ENCODE measurements around the gene CCR8.
"Not testable (repeated sequence)": the region's sequence is repeated elsewhere in the genome, so short reads cannot be mapped to it uniquely, and the experiment has no call there.

The CCR8 gene

GRCh38 chr3:39315420-39315819, 14.1 kb upstream of the CCR8 start:
- no peak for DNase-seq (ENCODE audit: low read depth)

GRCh38 chr3:39317571-39318169, 11.8 kb upstream of the CCR8 start:
- DNase-seq (ENCODE audit: low read depth), result no peak

GRCh38 chr3:39318301-39318700, 11.2 kb upstream of the CCR8 start:
- no peak for DNase-seq (ENCODE audit: low read depth)

GRCh38 chr3:39319249-39319648, 10.3 kb upstream of the CCR8 start:
- DNase-seq (ENCODE audit: low read depth), result no peak

- not testable (repeated sequence) for DNase-seq (ENCODE audit: low read depth)
Observed at GRCh38 chr3:39321574-39321983, 7.9 kb upstream of the CCR8 start.

- not testable (repeated sequence) for DNase-seq (ENCODE audit: low read depth)
Observed at GRCh38 chr3:39322209-39322715, 7.2 kb upstream of the CCR8 start.

GRCh38 chr3:39322936-39323335, 6.6 kb upstream of the CCR8 start:
- no peak for DNase-seq (ENCODE audit: low read depth)

- DNase-seq (ENCODE audit: low read depth), result no peak
Observed at GRCh38 chr3:39323494-39323893, 6.0 kb upstream of the CCR8 start.

GRCh38 chr3:39325236-39325635, 4.3 kb upstream of the CCR8 start:
- DNase-seq (ENCODE audit: low read depth), result no peak

- no peak for DNase-seq (ENCODE audit: low read depth)
Observed at GRCh38 chr3:39327053-39327745, 2.3 kb upstream of the CCR8 start.

GRCh38 chr3:39327746-39328349, 1.7 kb upstream of the CCR8 start:
- no peak for DNase-seq (ENCODE audit: low read depth)

GRCh38 chr3:39330824-39331223, 1.3 kb downstream of the CCR8 start:
- no peak for DNase-seq (ENCODE audit: low read depth)

GRCh38 chr3:39332525-39332924, 3.0 kb downstream of the CCR8 start:
- DNase-seq (ENCODE audit: low read depth), result no peak

- DNase-seq (ENCODE audit: low read depth), result no peak
Observed at GRCh38 chr3:39333607-39334006, 4.1 kb downstream of the CCR8 start.

GRCh38 chr3:39334205-39334604, 4.7 kb downstream of the CCR8 start:
- DNase-seq (ENCODE audit: low read depth), result no peak

- no peak for DNase-seq (ENCODE audit: low read depth)
Observed at GRCh38 chr3:39338201-39338600, 8.7 kb downstream of the CCR8 start.

- DNase-seq (ENCODE audit: low read depth), result no peak
Observed at GRCh38 chr3:39339086-39339485, 9.6 kb downstream of the CCR8 start.

GRCh38 chr3:39343076-39343717, 13.7 kb downstream of the CCR8 start:
- no peak for DNase-seq (ENCODE audit: low read depth)

- no peak for DNase-seq (ENCODE audit: low read depth)
Observed at GRCh38 chr3:39343760-39344159, 14.3 kb downstream of the CCR8 start.

- no peak for DNase-seq (ENCODE audit: low read depth)
Observed at GRCh38 chr3:39344746-39345344, 15.3 kb downstream of the CCR8 start.

GRCh38 chr3:39346785-39347585, 17.5 kb downstream of the CCR8 start:
- DNase-seq (ENCODE audit: low read depth), result no peak

- DNase-seq (ENCODE audit: low read depth), result no peak
Observed at GRCh38 chr3:39347586-39347876, 18.0 kb downstream of the CCR8 start.
